Measurements from ENCODE around the gene TMEM132E.

TMEM132E gene

DNA sequence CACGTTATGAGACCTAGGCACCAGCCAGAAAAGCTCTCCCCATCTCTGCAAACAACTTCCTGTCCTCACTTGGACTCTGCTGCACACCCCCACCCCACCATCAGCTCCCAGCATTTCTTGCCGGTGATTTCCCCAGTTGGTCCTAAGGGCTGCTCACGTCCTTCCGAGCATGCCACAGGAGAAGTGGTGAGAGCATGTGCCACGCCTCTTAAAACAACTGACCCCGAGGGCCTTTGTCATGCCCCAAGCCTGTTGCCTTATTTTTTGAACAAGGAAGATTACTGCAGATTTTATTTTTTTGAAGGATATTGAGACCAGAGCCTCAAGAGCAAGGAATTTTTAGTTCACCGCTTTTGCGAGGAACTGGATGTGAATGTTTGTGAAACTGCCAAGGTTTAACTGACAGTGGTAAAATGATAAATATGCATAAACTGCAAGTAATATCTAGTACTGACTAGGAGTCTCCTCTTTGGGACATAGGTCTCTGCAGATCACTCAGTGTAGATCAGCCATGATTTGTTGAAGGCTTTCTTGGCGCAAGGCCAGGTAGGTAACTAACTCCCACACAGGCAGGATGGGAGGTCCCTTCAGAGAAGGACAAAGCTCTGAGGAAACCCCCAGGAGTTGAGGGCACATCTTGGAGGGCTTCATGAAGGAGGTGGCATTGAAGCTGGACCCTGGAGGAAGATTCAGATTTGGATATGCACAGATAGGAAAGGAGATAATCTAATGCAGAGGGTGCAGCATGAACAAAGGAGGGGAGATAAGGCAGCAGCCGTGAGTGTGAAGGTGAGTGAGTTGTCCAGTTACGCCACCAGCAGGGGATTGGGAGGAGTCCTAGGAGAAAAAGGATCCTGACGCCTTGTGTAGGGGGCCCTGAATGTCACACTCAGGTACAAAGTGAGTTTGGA, 44.7 kb downstream of the TMEM132E start:
- POLR2A ChIA-PET (ENCODE audit: low non-redundant PET), result no interaction called here
- CTCF ChIA-PET, result interaction anchor here (0.7 kb wide), 1 partner anchor 357 kb away, joined by 3 read pairs; no protein-coding TSS in a partner anchor
- DNase-seq (ENCODE audit: low spot score), result no peak
- TF ChIP-seq, protein P1, sequence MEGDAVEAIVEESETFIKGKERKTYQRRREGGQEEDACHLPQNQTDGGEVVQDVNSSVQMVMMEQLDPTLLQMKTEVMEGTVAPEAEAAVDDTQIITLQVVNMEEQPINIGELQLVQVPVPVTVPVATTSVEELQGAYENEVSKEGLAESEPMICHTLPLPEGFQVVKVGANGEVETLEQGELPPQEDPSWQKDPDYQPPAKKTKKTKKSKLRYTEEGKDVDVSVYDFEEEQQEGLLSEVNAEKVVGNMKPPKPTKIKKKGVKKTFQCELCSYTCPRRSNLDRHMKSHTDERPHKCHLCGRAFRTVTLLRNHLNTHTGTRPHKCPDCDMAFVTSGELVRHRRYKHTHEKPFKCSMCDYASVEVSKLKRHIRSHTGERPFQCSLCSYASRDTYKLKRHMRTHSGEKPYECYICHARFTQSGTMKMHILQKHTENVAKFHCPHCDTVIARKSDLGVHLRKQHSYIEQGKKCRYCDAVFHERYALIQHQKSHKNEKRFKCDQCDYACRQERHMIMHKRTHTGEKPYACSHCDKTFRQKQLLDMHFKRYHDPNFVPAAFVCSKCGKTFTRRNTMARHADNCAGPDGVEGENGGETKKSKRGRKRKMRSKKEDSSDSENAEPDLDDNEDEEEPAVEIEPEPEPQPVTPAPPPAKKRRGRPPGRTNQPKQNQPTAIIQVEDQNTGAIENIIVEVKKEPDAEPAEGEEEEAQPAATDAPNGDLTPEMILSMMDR (conservative IDR thresholded peaks at IDR 0.05; ENCODE audit: low read depth), result no peak
- no peak overlapping the region for H3K27ac ChIP-seq

DNA sequence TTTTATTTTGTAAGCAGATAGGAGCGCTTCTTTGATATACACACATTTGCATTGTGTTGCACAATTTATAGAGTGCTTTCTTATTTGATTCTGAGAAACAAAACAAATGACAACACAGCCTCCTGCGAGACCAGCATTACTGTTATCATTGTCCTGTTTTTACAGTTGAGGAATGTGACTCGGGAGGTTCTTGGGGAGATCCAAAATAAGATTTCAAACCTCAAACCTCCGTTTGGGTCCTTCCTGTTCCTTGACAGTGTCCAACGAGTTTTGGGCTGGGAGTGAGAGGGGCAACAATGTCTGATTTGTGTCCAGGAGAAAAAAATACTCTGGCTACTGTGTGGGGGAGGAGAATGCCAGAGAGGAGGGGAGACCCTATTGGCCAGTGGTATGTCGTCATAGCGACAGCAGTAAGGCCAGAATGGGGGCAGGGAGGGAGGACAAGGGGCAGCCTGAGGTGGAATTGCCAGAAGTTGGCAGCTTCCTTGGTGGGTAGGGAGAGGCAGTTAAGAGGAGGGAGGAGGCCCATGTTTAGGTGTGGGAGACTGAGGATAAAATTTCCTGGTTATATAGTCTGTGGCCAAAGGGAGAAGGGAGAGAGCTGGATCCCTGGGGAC, 45.5 kb downstream of the TMEM132E start:
- H3K27ac ChIP-seq, result no peak overlapping the region
- TF ChIP-seq, protein P1 (conservative IDR thresholded peaks at IDR 0.05; ENCODE audit: low read depth), result no peak
- CTCF ChIA-PET, result no interaction called here
- POLR2A ChIA-PET (ENCODE audit: low non-redundant PET), result no interaction called here
- no peak for DNase-seq (ENCODE audit: low spot score)

DNA sequence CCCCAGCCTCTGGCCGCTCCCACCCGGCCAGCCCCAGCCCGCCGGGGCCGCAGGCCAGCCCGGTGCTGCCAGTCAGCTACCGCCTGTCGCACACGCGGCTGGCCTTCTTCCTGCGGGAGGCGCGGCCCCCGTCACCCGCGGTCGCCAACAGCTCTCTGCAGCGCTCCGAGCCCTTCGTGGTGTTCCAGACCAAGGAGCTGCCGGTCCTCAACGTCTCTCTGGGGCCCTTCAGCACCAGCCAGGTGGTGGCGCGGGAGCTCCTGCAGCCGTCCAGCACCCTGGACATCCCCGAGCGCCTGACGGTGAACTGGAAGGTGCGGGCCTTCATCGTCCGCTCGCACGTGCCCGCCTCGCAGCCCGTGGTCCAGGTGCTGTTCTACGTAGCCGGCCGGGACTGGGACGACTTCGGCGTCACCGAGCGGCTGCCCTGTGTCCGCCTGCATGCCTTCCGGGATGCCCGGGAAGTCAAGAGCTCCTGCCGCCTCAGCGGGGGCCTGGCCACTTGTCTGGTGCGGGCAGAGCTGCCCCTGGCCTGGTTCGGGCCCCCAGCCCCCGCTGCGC, 46.8 kb downstream of the TMEM132E start:
- ChIA-PET CTCF (interaction anchor here (0.5 to 2.1 kb wide), 6 partner anchors 8 to 1043 kb away, joined by 3 to 5 read pairs (median 4); no protein-coding TSS in a partner anchor), POLR2A (ENCODE audit: low non-redundant PET) (no interaction called here)
- no peak for DNase-seq (ENCODE audit: low spot score)
- TF ChIP-seq, protein P1 (conservative IDR thresholded peaks at IDR 0.05; ENCODE audit: low read depth), result no peak
- H3K27ac ChIP-seq, result no peak overlapping the region

DNA sequence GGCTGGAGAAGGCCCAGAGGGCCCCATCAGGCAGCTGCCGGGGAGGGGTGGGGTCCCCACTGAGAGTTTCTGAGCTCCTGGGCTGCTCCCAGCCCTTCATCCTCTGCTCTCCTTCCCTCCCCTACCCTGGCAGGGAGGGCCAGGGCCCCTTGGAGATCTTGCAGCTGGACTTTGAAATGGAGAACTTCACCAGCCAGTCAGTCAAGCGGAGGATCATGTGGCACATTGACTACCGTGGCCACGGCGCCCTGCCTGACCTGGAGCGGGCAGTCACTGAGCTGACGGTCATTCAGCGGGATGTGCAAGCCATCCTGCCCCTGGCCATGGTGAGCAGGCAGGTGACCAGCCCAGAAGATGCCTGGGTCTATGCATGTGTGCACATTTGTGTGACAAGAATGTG, 49.5 kb downstream of the TMEM132E start:
- TF ChIP-seq, protein P1 (conservative IDR thresholded peaks at IDR 0.05; ENCODE audit: low read depth), result no peak
- ChIA-PET CTCF (no interaction called here), POLR2A (ENCODE audit: low non-redundant PET) (no interaction called here)
- H3K27ac ChIP-seq, result no peak overlapping the region
- no peak for DNase-seq (ENCODE audit: low spot score)

DNA sequence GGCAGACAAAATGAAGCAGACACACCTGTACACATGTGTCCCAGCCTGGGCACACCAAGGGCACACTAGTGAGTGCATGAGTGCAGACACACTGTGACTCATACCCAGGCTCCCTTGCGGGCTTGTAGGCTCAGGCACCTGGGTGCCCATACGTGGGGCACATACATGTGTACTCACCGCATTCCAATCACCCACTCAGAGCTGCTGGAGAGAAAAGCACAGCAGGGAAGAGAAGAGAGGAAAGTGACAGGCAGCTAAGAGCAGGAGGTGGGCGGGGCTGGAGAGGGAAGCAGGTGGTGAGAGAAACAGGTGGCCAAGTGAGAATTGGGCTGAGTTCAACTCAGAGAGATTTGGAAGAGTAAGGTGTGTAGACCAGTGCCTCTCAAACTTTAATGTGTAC, 54.0 kb downstream of the TMEM132E start:
- DNase-seq (ENCODE audit: low spot score), result no peak
- TF ChIP-seq, protein P1 (conservative IDR thresholded peaks at IDR 0.05; ENCODE audit: low read depth), result no peak
- ChIA-PET POLR2A (ENCODE audit: low non-redundant PET) (no interaction called here), CTCF (no interaction called here)
- H3K27ac ChIP-seq, result no peak overlapping the region

DNA sequence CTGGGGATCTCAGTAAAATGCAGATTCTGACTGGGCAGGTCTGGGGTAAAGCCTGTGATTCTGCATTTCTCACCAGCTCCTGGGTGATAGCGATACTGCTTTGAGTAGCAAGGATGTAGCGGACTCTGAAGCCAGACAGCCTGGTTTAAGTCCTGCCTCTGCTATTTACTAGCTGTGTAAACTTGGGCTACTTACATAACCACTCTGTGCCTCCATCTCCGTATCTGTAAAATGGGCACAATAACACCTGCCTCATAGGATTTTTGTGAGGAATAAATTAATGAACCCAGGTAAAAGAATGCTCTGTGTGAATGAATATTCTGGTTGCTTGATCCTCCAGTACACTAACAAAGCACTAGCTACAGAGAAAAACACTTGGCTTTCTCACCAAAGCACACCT, 54.4 kb downstream of the TMEM132E start:
- ChIA-PET POLR2A (ENCODE audit: low non-redundant PET) (no interaction called here), CTCF (no interaction called here)
- H3K27ac ChIP-seq, result no peak overlapping the region
- TF ChIP-seq, protein P1 (conservative IDR thresholded peaks at IDR 0.05; ENCODE audit: low read depth), result no peak
- no peak for DNase-seq (ENCODE audit: low spot score)

Measured in RWPE1 (cell line).